Vagina (tissue), 2 donors: ENCODE measurements around the gene SLC31A2. TPM values are rescaled to one million over a fixed set of nuclear protein-coding genes. Genes with fewer than 3 reads are reported as not detected.
"Not testable (repeated sequence)": the region's sequence is repeated elsewhere in the genome, so short reads cannot be mapped to it uniquely, and the experiment has no call there.

Source experiments
- DNase-seq, 2 donors: peaks; one replicate each; pipeline ENCODE4 v3.0.0-alpha.2; 2017; ENCODE audit errors: extremely low spot score in 2 of 2
- H3K27ac ChIP-seq: fragments of 200-600 bp; sonication (generic); one replicate; pipeline ENCODE4 v1.5.1; 2019
- H3K27me3 ChIP-seq: fragments of 200-600 bp; sonication (generic); one replicate; pipeline ENCODE4 v1.5.1; 2019
- H3K36me3 ChIP-seq, 2 donors: fragments of 200-600 bp; sonication (generic); one replicate each; pipeline ENCODE4 v1.5.1; 2017 to 2019
- H3K4me1 ChIP-seq: fragments of 200-600 bp; sonication (generic); one replicate; pipeline ENCODE4 v1.5.1; 2019
- H3K4me3 ChIP-seq, 2 donors: fragments of 200-600 bp; sonication (generic); 1 replicate in 1 of 2; 2 replicates in 1 of 2; pipeline ENCODE4 v1.5.1; 2016 to 2019
- H3K9me3 ChIP-seq: fragments of 200-600 bp; sonication (generic); one replicate; pipeline ENCODE4 v1.5.1; 2019
- POLR2A ChIP-seq, 2 donors: fragments of 450-650 bp; IDR thresholded peaks; one replicate each; pipeline ENCODE4 v1.6.1; 2017; ENCODE audit warnings: antibody characterized with exemption in 2 of 2, mild to moderate bottlenecking in 2 of 2, moderate library complexity in 2 of 2
- POLR2AphosphoS5 ChIP-seq, 2 donors: sonication (generic); formaldehyde crosslinking; IDR thresholded peaks; one replicate each; pipeline ENCODE4 v1.9.0; 2017; ENCODE audit warnings: antibody characterized with exemption in 2 of 2, mild to moderate bottlenecking in 2 of 2, low read depth in 1 of 2; ENCODE audit not compliant: insufficient read depth in 1 of 2
- intact Hi-C: fragments of 100-400 bp; cut with DNase I; formaldehyde crosslinking; loops from one replicate; pipeline ENCODE4 v1.15.1; 2023
- total RNA-seq: library from RNA; depleted of rRNA; stranded (reverse); fragments of >200 nt; gene quantifications from one replicate; pipeline ENCODE4 v1.2.3, GENCODE V29; 2016
- TF ChIP-seq, protein P1 (sequence below), 3 experiments: fragments of 450-650 bp in 2 of 3; fragments of 200-600 bp in 1 of 3; sonication (generic) in 1 of 3; IDR thresholded peaks; one replicate each; pipeline ENCODE4 v1.5.1; 2017 to 2019; ENCODE audit warnings: antibody characterized with exemption in 3 of 3, mild to moderate bottlenecking in 2 of 3, moderate library complexity in 2 of 3

SLC31A2 gene
- total RNA-seq, 1 donor from 2014 or later = 11.5 TPM

- intact Hi-C loops = no loop called here
- Histone ChIP-seq H3K9me3 (no peaks in the 10 kb centered on the region), H3K27me3 (no peaks in the 10 kb centered on the region), H3K36me3 (no peaks in the 10 kb centered on the region), H3K4me3 (no peak overlapping the region), H3K27ac (no peak overlapping the region), H3K4me1 (no peaks in the 10 kb centered on the region)
- no peak for DNase-seq
- TF ChIP-seq, protein P1, sequence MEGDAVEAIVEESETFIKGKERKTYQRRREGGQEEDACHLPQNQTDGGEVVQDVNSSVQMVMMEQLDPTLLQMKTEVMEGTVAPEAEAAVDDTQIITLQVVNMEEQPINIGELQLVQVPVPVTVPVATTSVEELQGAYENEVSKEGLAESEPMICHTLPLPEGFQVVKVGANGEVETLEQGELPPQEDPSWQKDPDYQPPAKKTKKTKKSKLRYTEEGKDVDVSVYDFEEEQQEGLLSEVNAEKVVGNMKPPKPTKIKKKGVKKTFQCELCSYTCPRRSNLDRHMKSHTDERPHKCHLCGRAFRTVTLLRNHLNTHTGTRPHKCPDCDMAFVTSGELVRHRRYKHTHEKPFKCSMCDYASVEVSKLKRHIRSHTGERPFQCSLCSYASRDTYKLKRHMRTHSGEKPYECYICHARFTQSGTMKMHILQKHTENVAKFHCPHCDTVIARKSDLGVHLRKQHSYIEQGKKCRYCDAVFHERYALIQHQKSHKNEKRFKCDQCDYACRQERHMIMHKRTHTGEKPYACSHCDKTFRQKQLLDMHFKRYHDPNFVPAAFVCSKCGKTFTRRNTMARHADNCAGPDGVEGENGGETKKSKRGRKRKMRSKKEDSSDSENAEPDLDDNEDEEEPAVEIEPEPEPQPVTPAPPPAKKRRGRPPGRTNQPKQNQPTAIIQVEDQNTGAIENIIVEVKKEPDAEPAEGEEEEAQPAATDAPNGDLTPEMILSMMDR (IDR thresholded peaks at IDR 0.05) = no peak
- no peak for TF ChIP-seq POLR2A (IDR thresholded peaks at IDR 0.05)
- no peak for TF ChIP-seq POLR2AphosphoS5 (IDR thresholded peaks at IDR 0.05; ENCODE audit: insufficient read depth in 1 of 2, low read depth in 1 of 2)
These were observed 13.3 kb upstream of the SLC31A2 start for GRCh38 chr9:113137196-113138168.

DNA sequence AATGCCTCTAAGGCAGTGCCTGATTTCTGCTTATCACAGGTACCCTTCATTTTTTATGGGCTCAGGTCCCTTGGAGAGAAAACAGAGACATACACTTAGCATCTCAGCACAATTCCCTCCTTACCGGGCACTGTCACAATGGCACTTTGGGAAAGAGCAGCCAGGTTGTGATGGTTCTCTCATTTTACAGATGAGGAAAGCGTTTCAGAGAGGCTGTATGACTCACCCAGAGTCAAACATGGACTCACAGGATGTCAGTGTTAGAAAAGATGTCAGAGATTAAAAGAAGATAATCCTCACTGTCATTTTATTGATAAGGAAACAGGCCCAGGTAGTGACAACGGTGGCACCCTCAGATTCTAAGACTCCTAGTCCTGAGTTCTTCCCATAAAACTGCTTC lies 12.0 kb upstream of the SLC31A2 start:
- no peaks in the 10 kb centered on the region for H3K36me3 ChIP-seq
- no peak for DNase-seq
- TF ChIP-seq, protein P1 (IDR thresholded peaks at IDR 0.05) = no peak
- TF ChIP-seq POLR2A (IDR thresholded peaks at IDR 0.05) (no peak), POLR2AphosphoS5 (IDR thresholded peaks at IDR 0.05; ENCODE audit: insufficient read depth in 1 of 2, low read depth in 1 of 2) (no peak)
- H3K27me3 ChIP-seq = no peaks in the 10 kb centered on the region
- H3K27ac ChIP-seq = no peak overlapping the region
- intact Hi-C loops = no loop called here
- no peaks in the 10 kb centered on the region for H3K9me3 ChIP-seq
- H3K4me1 ChIP-seq = no peaks in the 10 kb centered on the region
- H3K4me3 ChIP-seq = no peak overlapping the region

GRCh38 chr9:113139225-113139829 lies 11.5 kb upstream of the SLC31A2 start:
- TF ChIP-seq, protein P1 (IDR thresholded peaks at IDR 0.05) = no peak
- no peak for TF ChIP-seq POLR2AphosphoS5 (IDR thresholded peaks at IDR 0.05; ENCODE audit: insufficient read depth in 1 of 2, low read depth in 1 of 2)
- TF ChIP-seq POLR2A (IDR thresholded peaks at IDR 0.05) = no peak
- DNase-seq = no peak
- Histone ChIP-seq H3K27me3 (no peaks in the 10 kb centered on the region), H3K27ac (no peak overlapping the region), H3K9me3 (no peaks in the 10 kb centered on the region), H3K4me3 (no peak overlapping the region), H3K36me3 (no peaks in the 10 kb centered on the region), H3K4me1 (no peaks in the 10 kb centered on the region)
- intact Hi-C loops = no loop called here

DNA sequence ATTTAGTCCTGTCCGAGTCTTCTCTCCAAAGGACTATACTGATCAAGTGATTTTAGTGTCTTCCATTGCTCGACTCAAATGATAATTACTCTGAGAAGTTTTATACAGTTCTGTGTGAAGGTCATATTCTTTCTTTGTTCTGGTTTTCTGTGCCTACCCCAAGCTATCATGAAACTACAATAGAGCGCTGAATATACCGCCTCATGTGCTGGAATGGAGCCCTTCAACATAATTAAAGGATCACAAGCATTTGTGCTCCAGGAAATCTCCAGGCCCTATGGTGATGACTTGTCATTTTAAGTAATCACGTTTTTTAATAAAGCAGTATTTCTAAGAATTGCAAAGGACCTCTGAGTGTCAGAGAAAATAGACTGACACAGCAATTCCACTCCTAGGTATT lies 10.9 kb upstream of the SLC31A2 start:
- H3K4me3 ChIP-seq = no peak overlapping the region
- intact Hi-C loops = no loop called here
- TF ChIP-seq POLR2AphosphoS5 (IDR thresholded peaks at IDR 0.05; ENCODE audit: insufficient read depth in 1 of 2, low read depth in 1 of 2) = no peak
- TF ChIP-seq, protein P1 (IDR thresholded peaks at IDR 0.05) = no peak

DNA sequence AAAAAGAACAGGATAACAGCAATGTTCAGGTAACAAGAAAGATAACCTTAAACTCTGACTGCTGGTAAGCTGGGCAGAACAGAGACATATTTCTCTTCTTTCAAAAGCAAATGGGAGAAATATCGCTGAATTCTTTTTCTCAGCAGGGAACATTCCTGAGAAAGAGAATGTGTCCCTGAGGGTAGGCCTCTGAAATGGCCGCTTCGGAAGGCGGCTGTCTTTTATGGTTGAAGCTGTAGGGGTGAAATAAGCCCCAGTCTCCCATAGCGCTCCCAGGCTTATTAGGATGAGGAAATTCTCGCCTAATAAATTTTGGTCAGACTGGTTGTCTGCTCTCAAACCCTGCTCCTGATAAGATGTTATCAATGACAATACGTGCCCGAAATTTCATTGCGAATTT lies 9.9 kb upstream of the SLC31A2 start:
- H3K27ac ChIP-seq, H3K36me3 ChIP-seq, DNase-seq, H3K27me3 ChIP-seq, H3K9me3 ChIP-seq, H3K4me1 ChIP-seq, intact Hi-C loops, H3K4me3 ChIP-seq: not testable (repeated sequence)

More for the DNA sequence above, 10.9 kb upstream of the SLC31A2 start:
- H3K4me1 ChIP-seq = no peaks in the 10 kb centered on the region
- DNase-seq = no peak
- no peaks in the 10 kb centered on the region for H3K27me3 ChIP-seq
- H3K27ac ChIP-seq = no peak overlapping the region
- no peaks in the 10 kb centered on the region for H3K9me3 ChIP-seq
- no peaks in the 10 kb centered on the region for H3K36me3 ChIP-seq
